ENCODE results near the gene TTLL8. TPM values are rescaled to one million over a fixed set of nuclear protein-coding genes. Genes with fewer than 3 reads are reported as not detected.

TTLL8 gene
- total RNA-seq, 1 experiment from 2014 or later, result not detected

GRCh38 chr22:50060441-50061140 lies 2.5 kb upstream of the TTLL8 start:
- no peak overlapping the region for H3K4me2 ChIP-seq (ENCODE audit: low read length)
- no peaks in the 10 kb centered on the region for H3K27me3 ChIP-seq (ENCODE audit: insufficient read depth, low read length)
- no peak overlapping the region for H2AFZ ChIP-seq (ENCODE audit: low read depth, low read length, poor library complexity, severe bottlenecking)
- no TSS peak for BruUV-seq (replicated peaks)
- no peaks in the 10 kb centered on the region for H3K9me2 ChIP-seq (ENCODE audit: insufficient read depth)
- no peaks in the 10 kb centered on the region for H3K9me3 ChIP-seq (ENCODE audit: control insufficient read depth in 1 of 2, insufficient read depth in 1 of 2, low read depth in 1 of 2, low read length in 2 of 2)
- ATAC-seq (no peak), DNase-seq (ENCODE audit: low read depth, low spot score) (no peak)
- no peaks in the 10 kb centered on the region for H4K20me1 ChIP-seq (ENCODE audit: insufficient read depth)
- H3K36me3 ChIP-seq (ENCODE audit: control insufficient read depth in 1 of 2, insufficient read depth in 2 of 2, low read length in 2 of 2), result no peaks in the 10 kb centered on the region
- H3K27ac ChIP-seq (ENCODE audit: low read depth, low read length), result no peak overlapping the region
- RAD21 ChIA-PET (ENCODE audit: low non-redundant PET in 1 of 2, low total read pairs in 2 of 2, uncharacterized antibody in 2 of 2, unreplicated experiment in 2 of 2), result no interaction called here
- no peaks in the 10 kb centered on the region for H3K4me1 ChIP-seq (ENCODE audit: control insufficient read depth in 1 of 2, insufficient read depth in 2 of 2, low read length in 2 of 2)
- CTCF ChIA-PET, result no interaction called here
- intact Hi-C loops (cut with micrococcal nuclease), result no loop called here
- POLR2A ChIA-PET, result no interaction called here
- H3K9ac ChIP-seq (ENCODE audit: low read length), result no peak overlapping the region
- no peak overlapping the region for H3K4me3 ChIP-seq (replicated peaks in 1 of 2; ENCODE audit: low read depth in 1 of 2, low read length in 2 of 2)
- H3K79me2 ChIP-seq (ENCODE audit: insufficient read depth, low read length), result no peaks in the 10 kb centered on the region
- TF ChIP-seq JUND (IDR thresholded peaks at IDR 0.05) (no peak), SRF (IDR thresholded peaks at IDR 0.05; ENCODE audit: low read depth) (no peak), REST (IDR thresholded peaks at IDR 0.05; ENCODE audit: low read depth) (no peak), CEBPB (IDR thresholded peaks at IDR 0.05; ENCODE audit: low read depth) (no peak), POLR2A (IDR thresholded peaks at IDR 0.05; ENCODE audit: borderline replicate concordance, extremely low read depth, insufficient read depth, insufficient read length) (no peak), ELF1 (IDR thresholded peaks at IDR 0.05; ENCODE audit: borderline replicate concordance, low read depth) (no peak), FOSL1 (IDR thresholded peaks at IDR 0.05; ENCODE audit: low read depth) (no peak), EZH2 (IDR thresholded peaks at IDR 0.05) (no peak), RAD21 (IDR thresholded peaks at IDR 0.05; ENCODE audit: low read depth) (no peak), ATF3 (IDR thresholded peaks at IDR 0.05) (no peak), CBX3 (IDR thresholded peaks at IDR 0.05; ENCODE audit: low read depth) (no peak), ZNF274 (IDR thresholded peaks at IDR 0.05; ENCODE audit: low read depth, low read length) (no peak), EZH2phosphoT487 (IDR thresholded peaks at IDR 0.05; ENCODE audit: borderline replicate concordance) (no peak), TCF7L2 (IDR thresholded peaks at IDR 0.05; ENCODE audit: borderline replicate concordance, extremely low read depth, insufficient read depth, insufficient read length) (no peak), POLR2AphosphoS5 (IDR thresholded peaks at IDR 0.05; ENCODE audit: low read depth, low read length) (no peak)
- TF ChIP-seq, protein P1, sequence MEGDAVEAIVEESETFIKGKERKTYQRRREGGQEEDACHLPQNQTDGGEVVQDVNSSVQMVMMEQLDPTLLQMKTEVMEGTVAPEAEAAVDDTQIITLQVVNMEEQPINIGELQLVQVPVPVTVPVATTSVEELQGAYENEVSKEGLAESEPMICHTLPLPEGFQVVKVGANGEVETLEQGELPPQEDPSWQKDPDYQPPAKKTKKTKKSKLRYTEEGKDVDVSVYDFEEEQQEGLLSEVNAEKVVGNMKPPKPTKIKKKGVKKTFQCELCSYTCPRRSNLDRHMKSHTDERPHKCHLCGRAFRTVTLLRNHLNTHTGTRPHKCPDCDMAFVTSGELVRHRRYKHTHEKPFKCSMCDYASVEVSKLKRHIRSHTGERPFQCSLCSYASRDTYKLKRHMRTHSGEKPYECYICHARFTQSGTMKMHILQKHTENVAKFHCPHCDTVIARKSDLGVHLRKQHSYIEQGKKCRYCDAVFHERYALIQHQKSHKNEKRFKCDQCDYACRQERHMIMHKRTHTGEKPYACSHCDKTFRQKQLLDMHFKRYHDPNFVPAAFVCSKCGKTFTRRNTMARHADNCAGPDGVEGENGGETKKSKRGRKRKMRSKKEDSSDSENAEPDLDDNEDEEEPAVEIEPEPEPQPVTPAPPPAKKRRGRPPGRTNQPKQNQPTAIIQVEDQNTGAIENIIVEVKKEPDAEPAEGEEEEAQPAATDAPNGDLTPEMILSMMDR (IDR thresholded peaks at IDR 0.05 in 2 of 3, conservative IDR thresholded peaks at IDR 0.05 in 1 of 3; ENCODE audit: borderline replicate concordance in 1 of 3, insufficient read depth in 1 of 3, low read depth in 2 of 3, low read length in 2 of 3), result no peak
- TF ChIP-seq, protein P2, sequence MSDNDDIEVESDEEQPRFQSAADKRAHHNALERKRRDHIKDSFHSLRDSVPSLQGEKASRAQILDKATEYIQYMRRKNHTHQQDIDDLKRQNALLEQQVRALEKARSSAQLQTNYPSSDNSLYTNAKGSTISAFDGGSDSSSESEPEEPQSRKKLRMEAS (IDR thresholded peaks at IDR 0.05), result no peak

All from HCT116 (cell line).